GM19043 (cell line): ENCODE results near the gene KCNJ10.
A peak's percentile ranks its signal among the peaks of the same experiment; 100 is the strongest.

ENCODE experiments used
- ATAC-seq: cut with Tn5 transposase; IDR thresholded peaks from one replicate; pipeline ENCODE4 v1.9.1; 2021; ENCODE audit warnings: low read depth; ENCODE audit not compliant: unreplicated experiment

KCNJ10 gene

GRCh38 chr1:160099716-160100375 lies 29.9 kb upstream of the KCNJ10 start:
- no peak for ATAC-seq

DNA sequence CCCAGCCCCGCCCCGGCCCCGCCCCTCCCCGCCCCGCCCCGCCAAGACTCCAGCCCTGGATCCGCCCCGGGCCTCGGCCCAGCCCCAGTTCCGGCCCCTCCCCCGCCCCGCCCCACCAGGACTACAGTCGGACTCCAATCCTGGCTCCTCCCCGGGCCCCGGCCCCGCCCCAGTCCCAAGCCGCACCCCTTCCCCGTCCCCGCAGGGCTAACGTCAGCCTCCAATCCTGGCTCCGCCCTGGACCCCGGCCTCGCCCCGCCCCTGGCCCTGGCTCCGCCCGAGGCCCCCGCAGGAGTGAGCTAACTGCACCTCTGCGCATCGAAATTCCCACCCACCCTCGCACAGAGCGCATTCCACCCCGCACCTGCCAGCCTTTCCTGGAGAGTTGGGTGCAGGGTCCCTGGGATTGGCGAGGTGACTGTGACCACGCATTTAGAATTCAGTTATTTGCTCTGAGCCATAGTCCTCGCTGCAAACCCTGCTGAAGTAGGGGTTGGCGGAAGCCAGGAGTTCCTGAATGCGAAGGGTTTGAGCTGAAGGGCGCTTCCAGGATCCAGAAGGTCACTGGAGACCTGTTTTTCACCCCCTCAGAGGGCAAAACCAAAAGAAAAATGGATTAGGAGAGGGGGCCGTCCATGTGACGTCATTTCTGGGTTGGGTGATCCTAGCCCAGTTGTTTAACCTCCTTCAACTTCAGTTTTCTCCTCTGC lies 29.0 kb upstream of the KCNJ10 start:
- peak; percentile 84 for ATAC-seq

- peak; percentile 45 for ATAC-seq
These were observed 28.2 kb upstream of the KCNJ10 start, which contains the start of gene IGSF8 for GRCh38 chr1:160097911-160098851. IGSF8 (minus strand) TSS chr1:160098619; CDS start chr1:160098472, 147 bp downstream.

DNA sequence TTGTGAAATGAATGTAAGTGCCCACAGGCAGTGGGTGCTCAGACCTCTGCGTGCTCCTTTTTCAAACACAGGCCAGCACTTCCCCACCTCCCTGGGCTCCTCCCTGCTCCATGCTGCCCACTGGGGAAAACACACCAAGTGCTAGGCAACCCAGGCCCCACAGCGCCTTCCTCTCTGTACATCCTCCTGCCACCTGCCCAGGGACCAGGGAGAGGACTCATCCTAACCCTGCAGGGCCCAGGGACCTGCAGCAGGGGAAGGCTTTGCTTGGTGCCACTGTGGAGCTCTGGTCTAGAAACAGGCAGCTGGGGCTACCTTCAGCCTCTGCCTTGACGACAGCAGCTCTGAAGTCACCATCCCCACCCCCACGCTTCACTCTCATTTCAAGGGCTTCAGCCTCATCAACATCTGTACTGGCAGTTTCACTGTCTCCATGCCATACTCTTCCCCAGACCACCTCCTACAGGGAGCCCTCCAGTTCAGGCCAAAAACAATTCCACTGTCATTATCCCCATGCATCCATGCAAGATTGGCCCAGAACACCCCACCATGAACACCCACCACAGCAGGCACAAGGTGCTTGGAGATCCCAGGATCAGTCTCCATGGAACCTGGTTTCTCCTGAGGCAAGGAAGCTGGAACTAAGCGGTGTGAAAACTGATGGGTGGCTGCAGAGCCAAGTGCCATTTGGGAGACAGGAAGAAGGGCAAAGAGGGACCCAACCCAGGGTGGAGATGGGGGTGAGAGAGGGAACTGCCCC lies 27.4 kb upstream of the KCNJ10 start:
- no peak for ATAC-seq

DNA sequence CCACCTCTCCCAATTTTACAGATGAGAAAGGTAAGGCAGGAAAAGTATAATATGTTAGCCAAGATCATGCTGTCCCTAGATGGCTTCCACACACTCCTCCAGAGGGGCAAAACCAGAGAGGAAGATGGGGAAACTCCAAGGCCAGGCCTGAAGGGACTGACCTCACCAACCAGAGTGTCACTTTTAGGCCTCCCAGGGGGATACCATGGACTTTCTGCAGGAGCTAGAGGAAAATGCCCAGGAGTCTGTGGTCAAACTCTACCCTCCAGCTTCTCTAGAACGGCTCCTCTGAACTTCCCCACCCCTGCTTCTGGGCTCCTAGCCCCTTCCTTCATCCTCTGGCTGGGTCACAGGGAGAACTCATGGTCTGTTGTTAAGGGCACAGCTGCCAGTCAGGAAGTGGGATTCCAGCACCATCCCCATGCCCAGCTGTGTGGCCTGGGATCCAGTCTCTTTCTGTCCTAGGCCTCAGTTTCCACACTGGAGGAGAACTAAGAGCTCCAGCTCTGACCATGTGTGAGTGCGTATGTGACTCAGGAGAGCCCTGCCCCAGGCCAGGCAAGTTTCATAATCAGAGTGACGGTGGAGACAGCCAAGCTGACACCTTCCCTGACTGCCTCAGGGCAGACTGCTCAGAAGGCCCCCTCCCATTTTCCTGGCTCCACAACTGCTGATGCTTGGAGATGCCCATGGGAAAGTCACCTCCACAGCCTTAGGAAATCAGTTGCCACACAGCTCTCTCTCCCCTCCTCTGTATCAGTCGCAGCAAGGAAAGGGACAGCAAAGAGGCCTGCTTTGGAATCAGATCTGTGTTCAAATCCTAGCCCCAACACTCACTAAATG lies 26.5 kb upstream of the KCNJ10 start:
- ATAC-seq, result no peak

- ATAC-seq, result no peak
These were observed 25.6 kb upstream of the KCNJ10 start for GRCh38 chr1:160095382-160096105.

- no peak for ATAC-seq
These were observed 24.8 kb upstream of the KCNJ10 start for GRCh38 chr1:160094806-160095205.

GRCh38 chr1:160094291-160094625 lies 24.3 kb upstream of the KCNJ10 start:
- no peak for ATAC-seq

GRCh38 chr1:160093624-160094290 lies 23.8 kb upstream of the KCNJ10 start:
- ATAC-seq, result no peak

- no peak for ATAC-seq
These were observed 23.1 kb upstream of the KCNJ10 start for GRCh38 chr1:160093069-160093395.

DNA sequence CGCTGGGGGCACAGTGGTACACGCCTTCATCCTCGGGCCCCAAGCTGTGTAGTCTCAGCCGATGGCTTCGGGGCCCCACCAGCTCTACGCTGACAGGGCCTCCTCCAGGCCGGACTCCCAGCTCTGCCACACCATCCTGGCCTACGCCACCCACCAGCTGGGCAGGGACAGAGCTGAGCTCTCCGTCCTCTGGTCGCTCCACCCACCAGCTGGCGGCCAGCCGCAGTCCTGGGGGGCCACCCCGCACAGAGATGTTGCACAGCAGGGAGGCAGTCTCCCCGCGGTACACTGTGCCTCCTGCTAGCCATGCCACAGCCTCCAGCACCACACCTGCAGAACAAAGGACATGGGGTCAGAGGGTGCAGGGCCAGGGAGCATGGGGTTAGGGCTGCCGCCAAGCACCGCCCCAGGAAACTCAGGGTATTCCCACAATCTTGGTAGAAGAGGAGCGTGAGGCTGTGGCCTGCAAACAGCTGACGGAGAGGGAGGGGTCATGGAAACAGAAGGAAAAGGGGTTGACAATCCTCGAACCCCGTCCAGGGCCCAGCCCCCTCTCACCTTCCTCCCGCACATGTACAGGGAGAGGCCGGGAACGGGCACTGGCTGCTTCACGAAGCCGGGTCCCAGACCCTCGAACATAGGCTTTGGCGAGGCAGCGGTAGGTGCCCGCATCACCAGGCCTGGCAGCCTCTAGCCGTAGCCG lies 22.6 kb upstream of the KCNJ10 start:
- ATAC-seq, result no peak

- ATAC-seq, result no peak
These were observed 21.8 kb upstream of the KCNJ10 start for GRCh38 chr1:160091666-160092223.

DNA sequence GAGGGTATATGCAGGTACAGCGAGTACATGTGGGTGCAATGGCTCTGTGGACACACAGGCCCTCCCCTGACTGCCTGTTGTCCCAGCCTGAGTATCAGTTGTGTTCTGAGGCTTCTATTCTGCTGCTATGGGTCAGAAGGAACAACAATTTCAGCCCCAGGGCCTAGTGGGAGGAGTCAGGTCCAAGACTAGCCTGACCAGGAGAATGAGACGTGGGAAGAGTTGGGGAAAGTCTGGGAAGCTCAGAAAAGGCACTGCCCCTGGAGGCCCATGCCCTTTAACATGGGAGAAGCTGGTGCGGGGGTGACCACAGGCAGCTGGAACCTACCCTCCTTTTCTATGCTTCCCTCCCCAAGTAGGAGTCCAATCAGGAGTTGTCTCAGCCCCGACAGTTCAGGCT lies 20.8 kb upstream of the KCNJ10 start:
- ATAC-seq, result no peak

DNA sequence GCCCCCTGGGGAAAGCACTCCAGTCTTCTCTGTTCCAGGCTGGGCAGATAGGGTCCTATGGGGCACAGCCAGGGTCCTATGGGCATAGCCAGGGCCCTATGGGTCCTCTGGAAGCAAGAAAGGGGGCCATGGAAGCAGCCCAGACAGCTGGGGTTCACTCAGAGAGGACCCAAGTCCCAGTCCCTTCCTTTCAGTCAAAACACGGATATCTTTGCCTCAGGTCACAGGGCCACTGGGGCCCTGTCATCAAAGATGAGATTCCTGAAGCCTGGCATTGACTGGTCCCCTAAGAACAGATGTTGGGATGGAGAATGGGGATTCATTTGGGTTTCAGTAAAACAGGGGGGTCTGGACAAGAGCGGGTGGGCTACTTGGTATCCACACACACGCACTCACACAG lies 19.9 kb upstream of the KCNJ10 start:
- ATAC-seq, result no peak

DNA sequence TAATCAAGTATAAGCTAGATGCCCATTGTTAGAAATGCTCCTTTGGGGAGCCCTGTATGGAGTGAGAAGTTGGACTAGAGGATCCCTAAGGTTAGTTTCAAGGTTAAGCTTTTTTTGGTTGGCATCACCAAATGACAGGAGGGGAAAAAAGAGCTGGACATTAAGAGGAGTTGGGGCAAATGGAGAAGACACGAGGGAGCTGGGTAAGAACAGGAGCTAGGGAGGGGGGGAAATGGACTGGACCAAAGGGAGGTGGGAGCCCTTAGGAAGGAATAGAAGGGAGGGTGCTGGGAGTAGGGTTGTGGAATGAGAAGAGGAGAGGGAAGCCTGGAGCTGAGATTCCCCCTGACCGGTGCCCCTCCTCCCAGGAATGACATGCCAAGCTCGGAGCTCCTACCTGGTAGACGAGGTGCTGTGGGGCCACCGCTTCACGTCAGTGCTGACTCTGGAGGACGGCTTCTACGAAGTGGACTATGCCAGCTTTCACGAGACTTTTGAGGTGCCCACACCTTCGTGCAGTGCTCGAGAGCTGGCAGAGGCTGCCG lies 17.2 kb upstream of the KCNJ10 start:
- ATAC-seq, result no peak

DNA sequence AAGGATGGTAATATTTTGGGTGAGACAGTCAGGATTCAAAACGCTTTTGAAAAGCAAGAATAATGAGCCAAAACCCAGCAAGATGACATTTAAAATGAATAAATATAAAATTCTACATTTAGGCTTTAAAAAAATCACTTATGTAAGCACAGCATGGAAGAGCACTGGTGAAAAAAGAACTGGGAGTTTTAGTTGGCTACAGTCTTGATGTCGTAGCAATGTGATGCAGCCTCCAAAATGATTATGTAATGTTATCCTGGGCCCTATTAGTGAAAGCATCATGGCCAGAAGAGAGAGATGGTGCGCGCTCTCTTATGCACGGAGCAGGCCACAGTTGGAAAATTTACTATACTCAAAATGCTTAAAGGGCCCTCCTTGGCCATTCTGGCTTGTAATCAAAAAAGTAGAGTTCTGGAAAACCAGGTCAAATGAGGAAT lies 16.5 kb upstream of the KCNJ10 start:
- ATAC-seq, result no peak

- peak; percentile 48 for ATAC-seq
These were observed 15.9 kb upstream of the KCNJ10 start for GRCh38 chr1:160085686-160086455.
